Measurements from ENCODE around the gene ATP8B3.

- no peak for TF ChIP-seq CTCF (IDR thresholded peaks at IDR 0.05)
- TF ChIP-seq POLR2A (IDR thresholded peaks at IDR 0.05) = no peak
Measured at GRCh38 chr19:1840541-1841115, 28.6 kb upstream of the ATP8B3 start.
